Mucosa of descending colon (tissue), 3 donors: ENCODE results near the gene SFXN1. TPM values are rescaled to one million over a fixed set of nuclear protein-coding genes. Genes with fewer than 3 reads are reported as not detected.
A peak's percentile ranks its signal among the peaks of the same experiment; 100 is the strongest.

Experiments used
- ATAC-seq: fragments of 200-7000 bp; cut with Tn5 transposase; one replicate; pipeline ENCODE4 v1.9.1; 2020; ENCODE audit warnings: mild to moderate bottlenecking, moderate library complexity
- DNase-seq, 3 donors: peaks; one replicate each; pipeline ENCODE4 v3.0.0-alpha.2; 2020
- H3K36me3 ChIP-seq: fragments of 200-600 bp; one replicate; pipeline ENCODE4 v1.8.0; 2021; ENCODE audit warnings: low read depth, mild to moderate bottlenecking
- H3K4me1 ChIP-seq: fragments of 200-600 bp; one replicate; pipeline ENCODE4 v1.8.0; 2021; ENCODE audit warnings: low read depth, mild to moderate bottlenecking
- H3K4me3 ChIP-seq: fragments of 200-600 bp; one replicate; pipeline ENCODE4 v1.8.0; 2021; ENCODE audit warnings: mild to moderate bottlenecking
- H3K9me3 ChIP-seq: fragments of 200-600 bp; one replicate; pipeline ENCODE4 v1.8.0; 2021; ENCODE audit warnings: mild to moderate bottlenecking
- intact Hi-C, 2 donors: fragments of 100-400 bp; cut with DNase I in 1 of 2; cut with micrococcal nuclease in 1 of 2; formaldehyde crosslinking; loops; one replicate each; pipeline versions ENCODE4 v1.11.0 to v1.11.1; 2022; cut with DNase I, micrococcal nuclease
- total RNA-seq, 3 donors: library from RNA; stranded (reverse); fragmentation: NEBNext Ultra II Directional in 2 of 3; extraction: Animal tissue kit (Norgen Biotek cat#: 25700) in 2 of 3; gene quantifications; one replicate each; pipeline versions ENCODE4 v1.2.1 to v1.2.4, GENCODE V29; 2021 to 2023
- TF ChIP-seq, protein P1 (sequence below): fragments of 200-600 bp; IDR thresholded peaks from one replicate; pipeline ENCODE4 v1.8.0; 2022; ENCODE audit warnings: antibody characterized with exemption, mild to moderate bottlenecking
- donor health status: DM: no; HTN: no; CAD: no; lungs with moderate emphysema.
- donor health status: DM: no; HTN: no; CAD: no.
- donor health status: DM: no; HTN: yes; CAD: no.

SFXN1 gene
- total RNA-seq, 3 donors from 2014 or later: 56.8 to 122 (median 92.5) TPM

DNA sequence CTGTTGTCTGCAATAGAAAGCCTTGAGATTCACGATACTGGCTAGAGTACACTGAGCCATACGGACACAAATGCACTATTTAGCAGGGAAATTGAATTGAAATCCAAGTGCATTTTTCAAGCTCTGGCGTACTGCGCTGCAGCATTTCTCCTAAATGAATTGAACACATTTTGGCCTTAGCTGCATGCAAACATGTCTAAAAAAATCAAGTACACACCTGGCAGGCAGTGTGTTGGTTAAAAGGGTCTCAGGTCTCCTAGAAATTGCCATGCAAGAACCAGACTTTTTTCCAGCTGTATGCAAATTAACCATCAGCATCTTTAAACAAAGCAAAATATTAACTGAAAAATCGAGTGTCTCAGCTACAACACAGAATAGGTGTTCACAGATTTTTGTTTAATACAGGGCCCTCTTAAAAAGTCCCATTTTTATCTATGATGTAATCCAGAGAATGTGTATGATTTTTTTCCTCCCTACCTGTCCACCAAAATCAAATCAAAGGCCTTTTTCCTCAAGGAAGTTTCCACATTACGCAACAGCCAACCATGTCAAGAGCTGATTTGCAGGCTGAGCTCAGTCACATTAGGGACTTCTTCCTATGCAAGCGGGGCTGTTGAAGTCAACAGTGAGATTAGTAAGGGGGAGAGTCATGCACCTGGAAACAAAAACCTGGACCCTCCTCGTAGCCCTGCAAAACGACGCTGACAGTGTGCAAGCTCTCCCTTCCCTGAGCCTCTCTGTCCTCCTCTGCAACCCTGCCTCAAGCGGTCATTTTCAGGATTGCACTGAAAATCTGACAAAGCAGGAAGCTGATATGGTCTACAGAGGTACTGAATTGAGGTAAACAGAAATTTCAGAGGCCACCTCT lies 14.1 kb upstream of the SFXN1 start:
- no peaks in the 10 kb centered on the region for H3K9me3 ChIP-seq
- peak in 2 of 3 donors; percentile 32 to 74 for DNase-seq
- intact Hi-C loops: no loop called here
- H3K4me3 ChIP-seq: no peak overlapping the region
- ATAC-seq: peak; percentile 90
- TF ChIP-seq, protein P1, sequence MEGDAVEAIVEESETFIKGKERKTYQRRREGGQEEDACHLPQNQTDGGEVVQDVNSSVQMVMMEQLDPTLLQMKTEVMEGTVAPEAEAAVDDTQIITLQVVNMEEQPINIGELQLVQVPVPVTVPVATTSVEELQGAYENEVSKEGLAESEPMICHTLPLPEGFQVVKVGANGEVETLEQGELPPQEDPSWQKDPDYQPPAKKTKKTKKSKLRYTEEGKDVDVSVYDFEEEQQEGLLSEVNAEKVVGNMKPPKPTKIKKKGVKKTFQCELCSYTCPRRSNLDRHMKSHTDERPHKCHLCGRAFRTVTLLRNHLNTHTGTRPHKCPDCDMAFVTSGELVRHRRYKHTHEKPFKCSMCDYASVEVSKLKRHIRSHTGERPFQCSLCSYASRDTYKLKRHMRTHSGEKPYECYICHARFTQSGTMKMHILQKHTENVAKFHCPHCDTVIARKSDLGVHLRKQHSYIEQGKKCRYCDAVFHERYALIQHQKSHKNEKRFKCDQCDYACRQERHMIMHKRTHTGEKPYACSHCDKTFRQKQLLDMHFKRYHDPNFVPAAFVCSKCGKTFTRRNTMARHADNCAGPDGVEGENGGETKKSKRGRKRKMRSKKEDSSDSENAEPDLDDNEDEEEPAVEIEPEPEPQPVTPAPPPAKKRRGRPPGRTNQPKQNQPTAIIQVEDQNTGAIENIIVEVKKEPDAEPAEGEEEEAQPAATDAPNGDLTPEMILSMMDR: peak; percentile 44
- no peaks in the 10 kb centered on the region for H3K4me1 ChIP-seq
- H3K36me3 ChIP-seq: no peaks in the 10 kb centered on the region

DNA sequence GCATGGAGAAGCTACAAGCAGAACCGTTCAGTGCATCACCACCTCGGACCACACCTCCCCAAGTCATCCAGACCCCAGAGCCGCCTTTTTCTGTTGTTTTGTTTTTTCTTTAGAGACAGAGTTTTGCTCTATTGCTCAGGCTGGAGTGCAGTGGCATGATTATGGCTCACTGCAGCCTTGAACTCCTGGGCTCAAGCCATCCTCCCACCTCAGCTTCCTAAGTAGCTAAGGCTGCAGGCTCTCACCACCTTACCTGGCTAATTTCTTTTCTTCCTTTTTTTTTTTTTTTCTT lies 13.5 kb upstream of the SFXN1 start:
- no peaks in the 10 kb centered on the region for H3K36me3 ChIP-seq
- no peaks in the 10 kb centered on the region for H3K4me1 ChIP-seq
- DNase-seq: no peak
- intact Hi-C loops: no loop called here
- TF ChIP-seq, protein P1: no peak
- no peaks in the 10 kb centered on the region for H3K9me3 ChIP-seq
- ATAC-seq: no peak
- H3K4me3 ChIP-seq: no peak overlapping the region

DNA sequence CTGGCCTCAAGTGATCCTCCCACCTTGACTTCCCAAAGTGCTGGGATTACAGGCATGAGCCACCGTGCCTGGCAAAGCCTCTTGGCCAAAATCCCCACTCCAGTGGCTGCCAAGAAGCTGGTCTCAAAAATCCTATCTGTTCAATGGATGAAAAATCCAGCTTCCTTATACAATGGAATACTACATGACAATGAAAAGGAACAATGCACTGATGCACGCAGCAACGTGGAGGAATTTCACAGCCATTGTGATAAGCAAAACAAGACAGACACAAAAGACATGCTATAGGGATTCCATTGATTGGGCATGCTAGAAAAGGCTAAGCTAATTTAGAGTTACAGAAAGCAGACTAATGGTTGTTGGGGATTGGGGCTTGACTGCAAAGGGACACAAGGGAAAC lies 13.1 kb upstream of the SFXN1 start:
- Histone ChIP-seq H3K9me3 (no peaks in the 10 kb centered on the region), H3K4me3 (no peak overlapping the region), H3K4me1 (no peaks in the 10 kb centered on the region), H3K36me3 (no peaks in the 10 kb centered on the region)
- DNase-seq (no peak), ATAC-seq (no peak)
- TF ChIP-seq, protein P1: no peak
- intact Hi-C loops: no loop called here

DNA sequence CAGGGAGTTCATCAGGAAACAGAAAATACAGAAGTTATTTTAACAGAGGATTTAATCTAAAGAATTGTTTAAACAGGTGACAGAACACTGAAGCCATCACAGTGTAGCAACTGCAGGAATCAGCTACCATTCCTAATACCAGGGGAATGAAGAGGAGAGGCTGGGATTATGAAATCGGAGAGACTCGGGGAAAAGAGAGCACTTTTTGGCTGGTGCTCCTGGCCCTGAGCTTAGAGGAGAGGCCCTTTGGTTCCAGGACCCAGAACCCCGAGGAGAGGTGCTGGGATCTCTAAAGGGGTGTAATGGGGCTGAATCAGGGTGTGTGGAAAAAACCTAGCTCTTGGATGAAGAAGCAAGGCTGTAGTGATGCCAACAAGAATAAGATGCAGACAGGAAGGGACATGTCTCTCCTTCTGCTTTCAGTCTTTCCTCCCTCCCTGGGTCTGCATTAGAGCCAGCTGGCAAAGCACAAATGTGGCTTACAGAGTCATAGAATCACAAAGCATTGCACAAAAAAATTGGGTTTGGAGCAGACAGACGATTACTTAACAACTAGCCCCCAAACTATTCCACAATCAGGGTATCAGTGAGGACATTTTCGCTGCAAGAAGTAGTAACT lies 11.6 kb upstream of the SFXN1 start:
- TF ChIP-seq, protein P1: no peak
- DNase-seq: no peak
- Histone ChIP-seq H3K4me3 (no peak overlapping the region), H3K9me3 (no peaks in the 10 kb centered on the region), H3K4me1 (no peaks in the 10 kb centered on the region), H3K36me3 (no peaks in the 10 kb centered on the region)
- no peak for ATAC-seq
- intact Hi-C loops: no loop called here

DNA sequence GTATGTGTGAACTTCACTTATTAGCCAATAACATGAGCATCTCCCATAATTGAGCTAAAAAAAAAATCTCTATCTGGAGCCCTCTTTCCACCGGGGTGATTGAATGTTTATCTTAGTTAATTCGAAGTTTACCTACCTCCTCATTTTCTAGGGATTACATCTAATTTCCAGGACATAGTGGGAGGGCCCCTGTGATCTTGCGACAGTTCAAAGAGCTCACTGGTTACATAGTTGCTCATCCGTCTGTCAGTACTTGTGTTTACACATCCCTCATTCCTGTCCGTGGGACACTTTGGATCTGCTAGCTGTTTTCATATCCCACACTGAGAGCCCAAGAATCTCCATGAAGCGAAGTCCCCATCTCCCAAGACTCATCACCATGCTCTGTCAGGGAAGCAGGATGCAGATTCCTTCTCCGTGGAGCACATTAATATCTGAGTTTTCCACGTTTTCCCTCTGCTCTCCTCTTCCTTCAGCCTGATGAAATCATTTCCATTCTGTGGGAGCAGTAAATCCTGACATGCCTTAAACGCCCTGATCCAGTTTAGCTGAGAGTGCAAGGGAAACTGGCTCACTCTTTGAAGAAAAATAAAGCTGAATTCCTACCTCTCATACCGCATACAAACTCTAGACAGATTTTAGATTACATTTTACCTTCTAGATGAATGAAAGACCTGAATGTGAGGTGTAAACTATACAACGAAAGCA lies 10.2 kb upstream of the SFXN1 start:
- no peak for DNase-seq
- H3K9me3 ChIP-seq: no peaks in the 10 kb centered on the region
- intact Hi-C loops: no loop called here
- no peaks in the 10 kb centered on the region for H3K36me3 ChIP-seq
- no peak overlapping the region for H3K4me3 ChIP-seq
- H3K4me1 ChIP-seq: no peaks in the 10 kb centered on the region
- TF ChIP-seq, protein P1: no peak
- no peak for ATAC-seq
